ENCODE data around the gene SORCS2.

DNA sequence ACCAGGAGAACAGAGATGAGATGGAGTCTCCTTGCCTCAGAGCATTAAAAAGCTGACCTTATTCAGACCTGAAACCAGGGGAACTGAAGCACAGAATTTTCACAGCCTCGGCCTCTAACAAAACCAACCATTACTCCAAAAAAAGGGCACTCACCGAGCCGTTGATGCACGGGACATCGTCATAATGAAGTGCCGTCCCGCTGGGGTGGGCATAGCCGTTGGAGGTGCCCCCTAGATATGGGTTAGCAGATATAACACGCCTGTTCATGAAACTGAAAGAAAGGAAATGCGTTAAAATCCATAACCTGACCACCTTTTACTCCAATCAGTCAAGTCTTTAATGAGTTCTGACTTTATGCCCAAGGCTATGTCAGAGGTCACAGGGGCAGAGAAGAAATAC is 593.7 kb downstream of the SORCS2 start:
- no peak for TF ChIP-seq RAD21 (conservative IDR thresholded peaks at IDR 0.05)
- TF ChIP-seq, protein P1, sequence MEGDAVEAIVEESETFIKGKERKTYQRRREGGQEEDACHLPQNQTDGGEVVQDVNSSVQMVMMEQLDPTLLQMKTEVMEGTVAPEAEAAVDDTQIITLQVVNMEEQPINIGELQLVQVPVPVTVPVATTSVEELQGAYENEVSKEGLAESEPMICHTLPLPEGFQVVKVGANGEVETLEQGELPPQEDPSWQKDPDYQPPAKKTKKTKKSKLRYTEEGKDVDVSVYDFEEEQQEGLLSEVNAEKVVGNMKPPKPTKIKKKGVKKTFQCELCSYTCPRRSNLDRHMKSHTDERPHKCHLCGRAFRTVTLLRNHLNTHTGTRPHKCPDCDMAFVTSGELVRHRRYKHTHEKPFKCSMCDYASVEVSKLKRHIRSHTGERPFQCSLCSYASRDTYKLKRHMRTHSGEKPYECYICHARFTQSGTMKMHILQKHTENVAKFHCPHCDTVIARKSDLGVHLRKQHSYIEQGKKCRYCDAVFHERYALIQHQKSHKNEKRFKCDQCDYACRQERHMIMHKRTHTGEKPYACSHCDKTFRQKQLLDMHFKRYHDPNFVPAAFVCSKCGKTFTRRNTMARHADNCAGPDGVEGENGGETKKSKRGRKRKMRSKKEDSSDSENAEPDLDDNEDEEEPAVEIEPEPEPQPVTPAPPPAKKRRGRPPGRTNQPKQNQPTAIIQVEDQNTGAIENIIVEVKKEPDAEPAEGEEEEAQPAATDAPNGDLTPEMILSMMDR (IDR thresholded peaks at IDR 0.05; ENCODE audit: poor library complexity, severe bottlenecking): no peak
- TF ChIP-seq, protein P2, sequence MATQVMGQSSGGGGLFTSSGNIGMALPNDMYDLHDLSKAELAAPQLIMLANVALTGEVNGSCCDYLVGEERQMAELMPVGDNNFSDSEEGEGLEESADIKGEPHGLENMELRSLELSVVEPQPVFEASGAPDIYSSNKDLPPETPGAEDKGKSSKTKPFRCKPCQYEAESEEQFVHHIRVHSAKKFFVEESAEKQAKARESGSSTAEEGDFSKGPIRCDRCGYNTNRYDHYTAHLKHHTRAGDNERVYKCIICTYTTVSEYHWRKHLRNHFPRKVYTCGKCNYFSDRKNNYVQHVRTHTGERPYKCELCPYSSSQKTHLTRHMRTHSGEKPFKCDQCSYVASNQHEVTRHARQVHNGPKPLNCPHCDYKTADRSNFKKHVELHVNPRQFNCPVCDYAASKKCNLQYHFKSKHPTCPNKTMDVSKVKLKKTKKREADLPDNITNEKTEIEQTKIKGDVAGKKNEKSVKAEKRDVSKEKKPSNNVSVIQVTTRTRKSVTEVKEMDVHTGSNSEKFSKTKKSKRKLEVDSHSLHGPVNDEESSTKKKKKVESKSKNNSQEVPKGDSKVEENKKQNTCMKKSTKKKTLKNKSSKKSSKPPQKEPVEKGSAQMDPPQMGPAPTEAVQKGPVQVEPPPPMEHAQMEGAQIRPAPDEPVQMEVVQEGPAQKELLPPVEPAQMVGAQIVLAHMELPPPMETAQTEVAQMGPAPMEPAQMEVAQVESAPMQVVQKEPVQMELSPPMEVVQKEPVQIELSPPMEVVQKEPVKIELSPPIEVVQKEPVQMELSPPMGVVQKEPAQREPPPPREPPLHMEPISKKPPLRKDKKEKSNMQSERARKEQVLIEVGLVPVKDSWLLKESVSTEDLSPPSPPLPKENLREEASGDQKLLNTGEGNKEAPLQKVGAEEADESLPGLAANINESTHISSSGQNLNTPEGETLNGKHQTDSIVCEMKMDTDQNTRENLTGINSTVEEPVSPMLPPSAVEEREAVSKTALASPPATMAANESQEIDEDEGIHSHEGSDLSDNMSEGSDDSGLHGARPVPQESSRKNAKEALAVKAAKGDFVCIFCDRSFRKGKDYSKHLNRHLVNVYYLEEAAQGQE (IDR thresholded peaks at IDR 0.05; ENCODE audit: borderline replicate concordance): no peak
- no peak for TF ChIP-seq EP300 (conservative IDR thresholded peaks at IDR 0.05; ENCODE audit: poor library complexity, severe bottlenecking)
- TF ChIP-seq POLR2AphosphoS5 (IDR thresholded peaks at IDR 0.05): no peak
- no peak for TF ChIP-seq EZH2 (IDR thresholded peaks at IDR 0.05; ENCODE audit: borderline replicate concordance, insufficient read depth, low read length, poor library complexity, severe bottlenecking)
- TF ChIP-seq SMC3 (conservative IDR thresholded peaks at IDR 0.05; ENCODE audit: poor library complexity): no peak
- TF ChIP-seq TAF1 (IDR thresholded peaks at IDR 0.05; ENCODE audit: low read depth): no peak

All from neural cell (in vitro differentiated cells).